Nephron (organoid): Measurements from ENCODE around the gene SLC39A9.
"Not testable (repeated sequence)": the region's sequence is repeated elsewhere in the genome, so short reads cannot be mapped to it uniquely, and the experiment has no call there.

Experiments
- H3K27ac Mint-ChIP-seq, 3 experiments: 2 replicates each; pipeline ENCODE4 v1.8.0; 2020; ENCODE audit warnings: mixed read lengths in 3 of 3, mild to moderate bottlenecking in 2 of 3, moderate library complexity in 1 of 3
- H3K27me3 Mint-ChIP-seq: 2 replicates; pipeline ENCODE4 v1.8.0; 2021; ENCODE audit warnings: low read depth, mild to moderate bottlenecking, moderate library complexity, mixed read lengths
- H3K36me3 Mint-ChIP-seq: 2 replicates; pipeline ENCODE4 v1.8.0; 2020; ENCODE audit warnings: low read depth, mixed read lengths
- H3K4me1 Mint-ChIP-seq: 2 replicates; pipeline ENCODE4 v1.8.0; 2020; ENCODE audit warnings: mixed read lengths
- H3K4me3 Mint-ChIP-seq, 3 experiments: 2 replicates each; pipeline ENCODE4 v1.8.0; 2020; ENCODE audit warnings: mild to moderate bottlenecking in 3 of 3, mixed read lengths in 3 of 3, moderate library complexity in 2 of 3
- H3K9me3 Mint-ChIP-seq: 2 replicates; pipeline ENCODE4 v1.8.0; 2020; ENCODE audit warnings: mixed read lengths
- CTCF ChIP-seq, 3 experiments: fragments of 200-600 bp; sonication (generic); IDR thresholded peaks; one replicate each; pipeline ENCODE4 v1.5.0; 2021; ENCODE audit warnings: antibody characterized with exemption in 3 of 3; ENCODE audit not compliant: unreplicated experiment in 3 of 3

The SLC39A9 gene

GRCh38 chr14:69493038-69493437 lies 94.5 kb downstream of the SLC39A9 start:
- peaks cover 48% of the 10 kb centered on the region for H3K27me3 Mint-ChIP-seq
- no peaks in the 10 kb centered on the region for H3K9me3 Mint-ChIP-seq
- no peaks in the 10 kb centered on the region for H3K36me3 Mint-ChIP-seq
- peaks cover 38% of the 10 kb centered on the region for H3K4me1 Mint-ChIP-seq
- no peak for TF ChIP-seq CTCF (IDR thresholded peaks at IDR 0.05; ENCODE audit: unreplicated experiment in 3 of 3)
- H3K4me3 Mint-ChIP-seq: no peak overlapping the region
- H3K27ac Mint-ChIP-seq: no peak overlapping the region

GRCh38 chr14:69493791-69494190 lies 95.3 kb downstream of the SLC39A9 start:
- H3K4me1 Mint-ChIP-seq: peaks cover 38% of the 10 kb centered on the region
- no peak overlapping the region for H3K4me3 Mint-ChIP-seq
- H3K27ac Mint-ChIP-seq: no peak overlapping the region
- no peak for TF ChIP-seq CTCF (IDR thresholded peaks at IDR 0.05; ENCODE audit: unreplicated experiment in 3 of 3)
- no peaks in the 10 kb centered on the region for H3K36me3 Mint-ChIP-seq
- peaks cover 43% of the 10 kb centered on the region for H3K27me3 Mint-ChIP-seq
- no peaks in the 10 kb centered on the region for H3K9me3 Mint-ChIP-seq

GRCh38 chr14:69495341-69495921 lies 96.9 kb downstream of the SLC39A9 start:
- H3K4me3 Mint-ChIP-seq: no peak overlapping the region
- TF ChIP-seq CTCF (IDR thresholded peaks at IDR 0.05; ENCODE audit: unreplicated experiment in 3 of 3): no peak
- H3K27me3 Mint-ChIP-seq: peaks cover 40% of the 10 kb centered on the region
- no peaks in the 10 kb centered on the region for H3K9me3 Mint-ChIP-seq
- H3K4me1 Mint-ChIP-seq: peaks cover 40% of the 10 kb centered on the region
- no peaks in the 10 kb centered on the region for H3K36me3 Mint-ChIP-seq
- H3K27ac Mint-ChIP-seq: no peak overlapping the region

GRCh38 chr14:69497866-69498265 lies 99.4 kb downstream of the SLC39A9 start:
- not testable (repeated sequence) for H3K36me3 Mint-ChIP-seq, H3K4me3 Mint-ChIP-seq, H3K9me3 Mint-ChIP-seq, H3K27ac Mint-ChIP-seq
- Mint-ChIP-seq H3K27me3 (peaks cover 34% of the 10 kb centered on the region), H3K4me1 (peaks cover 62% of the 10 kb centered on the region)

DNA sequence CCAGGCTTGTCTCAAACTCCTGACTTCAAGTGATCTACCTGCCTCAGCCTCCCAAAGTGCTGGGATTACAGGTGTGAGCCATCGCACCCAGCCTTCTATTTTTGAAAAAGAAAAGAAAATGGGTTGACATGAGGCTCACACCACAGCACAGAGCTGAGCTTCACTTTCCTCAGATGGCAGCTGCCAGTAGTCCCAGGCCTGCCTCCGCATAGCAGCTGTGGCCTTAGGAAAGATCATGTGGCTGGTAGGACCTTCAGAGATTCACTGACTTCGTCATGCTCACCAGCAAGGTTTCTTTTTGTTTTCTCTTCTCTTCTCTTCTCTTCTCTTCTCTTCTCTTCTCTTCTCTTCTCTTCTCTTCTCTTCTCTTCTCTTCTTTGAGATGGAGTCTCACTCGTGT lies 99.8 kb downstream of the SLC39A9 start:
- Mint-ChIP-seq H3K27ac (peak overlapping the region in 1 of 3 experiments; percentile 18), H3K27me3 (peaks cover 33% of the 10 kb centered on the region), H3K4me3 (peak overlapping the region in 1 of 3 experiments; percentile 48), H3K4me1 (peaks cover 64% of the 10 kb centered on the region)
- not testable (repeated sequence) for H3K9me3 Mint-ChIP-seq, H3K36me3 Mint-ChIP-seq

DNA sequence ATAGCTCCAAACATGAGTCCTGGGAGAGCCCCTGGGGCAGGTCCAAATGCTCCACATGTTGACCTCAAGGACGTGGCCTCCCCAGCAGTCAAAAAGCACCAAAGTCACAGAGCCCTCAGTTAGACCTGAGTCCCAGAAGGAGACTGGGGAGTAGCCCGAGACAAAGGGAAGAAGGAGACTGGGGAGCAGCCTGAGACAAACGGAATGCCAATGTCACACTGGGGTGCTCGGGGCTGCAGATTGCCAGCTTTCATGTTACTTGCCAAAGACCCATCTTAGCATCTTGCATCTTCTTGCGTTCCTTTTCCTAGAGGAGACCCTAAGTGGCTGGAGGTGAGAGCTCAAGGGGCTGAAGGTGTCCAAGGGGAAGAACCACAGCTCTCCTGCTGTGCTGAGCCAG lies 100.9 kb downstream of the SLC39A9 start:
- H3K4me3 Mint-ChIP-seq: no peak overlapping the region
- no peak overlapping the region for H3K27ac Mint-ChIP-seq
- no peaks in the 10 kb centered on the region for H3K36me3 Mint-ChIP-seq
- peaks cover 58% of the 10 kb centered on the region for H3K4me1 Mint-ChIP-seq
- peaks cover 28% of the 10 kb centered on the region for H3K27me3 Mint-ChIP-seq
- TF ChIP-seq CTCF (IDR thresholded peaks at IDR 0.05; ENCODE audit: unreplicated experiment in 3 of 3): no peak
- H3K9me3 Mint-ChIP-seq: no peaks in the 10 kb centered on the region

DNA sequence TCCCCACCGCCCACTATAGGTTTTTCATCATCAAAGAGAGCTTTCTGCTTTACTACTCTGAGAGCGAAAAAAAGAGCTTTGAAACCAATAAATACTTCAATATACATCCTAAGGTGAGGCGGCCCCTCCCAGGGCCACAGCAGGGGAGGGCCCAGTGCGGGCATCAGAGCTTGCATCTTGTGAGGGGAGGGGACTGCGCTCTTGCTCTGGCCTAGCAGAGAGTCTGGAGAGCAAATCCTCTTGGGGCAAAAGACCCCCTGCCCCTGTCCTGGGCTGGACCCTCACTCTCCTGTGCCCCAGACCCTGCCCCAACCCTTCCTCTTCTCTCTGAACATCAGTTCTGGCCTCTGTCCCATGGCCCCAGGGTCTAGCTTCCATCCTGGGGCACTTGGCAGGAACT lies 101.6 kb downstream of the SLC39A9 start:
- Mint-ChIP-seq H3K27ac (no peak overlapping the region), H3K9me3 (no peaks in the 10 kb centered on the region), H3K36me3 (no peaks in the 10 kb centered on the region), H3K4me3 (no peak overlapping the region), H3K27me3 (peaks cover 27% of the 10 kb centered on the region), H3K4me1 (peaks cover 58% of the 10 kb centered on the region)
- no peak for TF ChIP-seq CTCF (IDR thresholded peaks at IDR 0.05; ENCODE audit: unreplicated experiment in 3 of 3)
